ENCODE data around the gene KIAA0586.
"Not testable (repeated sequence)": the region's sequence is repeated elsewhere in the genome, so short reads cannot be mapped to it uniquely, and the experiment has no call there.

KIAA0586 gene

DNA sequence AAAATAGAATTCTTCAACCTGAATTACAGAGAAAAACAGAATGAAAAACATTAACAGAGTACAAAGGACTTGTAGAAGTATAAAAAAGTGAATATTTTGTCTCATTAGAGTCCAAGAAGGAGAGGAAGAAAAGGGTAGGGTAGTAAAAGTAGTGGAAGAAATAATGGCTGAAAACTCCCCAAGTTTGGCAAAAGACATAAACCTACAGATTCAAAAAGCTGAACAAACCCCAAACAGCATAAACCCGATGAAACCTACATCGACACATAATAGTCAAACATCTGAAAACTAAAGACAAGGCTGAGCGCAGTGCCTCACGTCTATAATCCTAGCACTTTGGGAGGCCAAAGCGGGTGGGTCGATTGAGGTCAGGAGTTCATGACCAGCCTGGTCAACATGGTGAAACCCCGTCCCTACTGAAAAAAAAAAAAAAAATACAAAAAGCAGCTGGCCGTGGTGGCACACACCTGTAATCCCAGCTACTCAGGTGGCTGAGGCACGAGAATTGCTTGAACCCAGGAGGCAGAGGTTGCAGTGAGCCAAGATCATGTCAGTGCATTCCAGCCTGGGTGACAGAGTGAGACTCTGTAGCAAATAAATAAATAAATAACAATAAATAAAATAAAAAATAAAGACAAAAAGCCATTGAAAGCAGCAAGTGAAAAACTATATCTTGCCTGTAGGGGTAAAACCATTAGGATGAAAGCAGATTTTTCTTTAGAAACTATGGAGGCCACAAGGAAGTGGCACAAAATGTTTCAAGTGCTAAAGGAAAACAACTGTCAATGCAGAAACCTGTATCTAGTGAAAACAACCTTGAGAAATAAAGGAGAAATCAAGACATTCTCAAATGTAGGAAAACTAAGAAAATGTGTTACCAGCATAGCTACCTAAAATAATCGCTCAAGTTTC is 11.6 kb upstream of the KIAA0586 start:
- Histone ChIP-seq H3K36me3 (ENCODE audit: control insufficient read depth, insufficient read depth, low read length) (peaks cover 8% of the 10 kb centered on the region), H3K27me3 (replicated peaks; ENCODE audit: control insufficient read depth, insufficient read depth, low read length) (no peaks in the 10 kb centered on the region), H3K4me3 (replicated peaks; ENCODE audit: low read depth, low read length) (no peak overlapping the region)
- no peak for DNase-seq (ENCODE audit: extremely low read depth, insufficient read length)
- no peak for TF ChIP-seq CTCF (IDR thresholded peaks at IDR 0.05; ENCODE audit: insufficient read depth, low read length, poor library complexity, severe bottlenecking)

DNA sequence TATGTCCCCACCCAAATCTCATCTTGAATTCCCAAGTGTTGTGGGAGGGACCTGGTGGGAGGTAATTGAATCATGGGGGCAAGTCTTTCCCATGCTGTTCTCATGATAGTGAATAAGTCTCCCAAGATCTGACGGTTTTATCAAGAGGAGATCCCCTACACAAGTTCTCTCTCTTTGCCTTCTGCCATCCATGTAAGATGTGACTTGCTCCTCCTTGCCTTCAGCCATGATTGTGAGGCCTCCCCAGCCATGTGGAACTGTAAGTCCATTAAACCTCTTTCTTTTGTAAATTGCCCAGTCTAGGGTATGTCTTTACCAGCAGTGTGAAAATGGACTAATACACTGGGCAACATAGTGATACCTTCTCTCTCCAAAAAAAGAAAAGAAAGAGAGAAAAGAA is 10.6 kb upstream of the KIAA0586 start:
- H3K36me3 ChIP-seq (ENCODE audit: control insufficient read depth, insufficient read depth, low read length); DNase-seq (ENCODE audit: extremely low read depth, insufficient read length); H3K4me3 ChIP-seq (replicated peaks; ENCODE audit: low read depth, low read length); H3K27me3 ChIP-seq (replicated peaks; ENCODE audit: control insufficient read depth, insufficient read depth, low read length): not testable (repeated sequence)

- no peak for TF ChIP-seq CTCF (IDR thresholded peaks at IDR 0.05; ENCODE audit: insufficient read depth, low read length, poor library complexity, severe bottlenecking)
- Histone ChIP-seq H3K27me3 (replicated peaks; ENCODE audit: control insufficient read depth, insufficient read depth, low read length) (no peaks in the 10 kb centered on the region), H3K4me3 (replicated peaks; ENCODE audit: low read depth, low read length) (peak overlapping the region; percentile 94), H3K36me3 (ENCODE audit: control insufficient read depth, insufficient read depth, low read length) (no peaks in the 10 kb centered on the region)
- DNase-seq (ENCODE audit: extremely low read depth, insufficient read length) = peak; percentile 80
These were observed 744 bp upstream of the KIAA0586 start for GRCh38 chr14:58426670-58427280.

- no peak for DNase-seq (ENCODE audit: extremely low read depth, insufficient read length)
- Histone ChIP-seq H3K4me3 (replicated peaks; ENCODE audit: low read depth, low read length) (peak overlapping the region; percentile 94), H3K36me3 (ENCODE audit: control insufficient read depth, insufficient read depth, low read length) (no peaks in the 10 kb centered on the region), H3K27me3 (replicated peaks; ENCODE audit: control insufficient read depth, insufficient read depth, low read length) (no peaks in the 10 kb centered on the region)
- TF ChIP-seq CTCF (IDR thresholded peaks at IDR 0.05; ENCODE audit: insufficient read depth, low read length, poor library complexity, severe bottlenecking) = no peak
These were observed 682 bp downstream of the KIAA0586 start for GRCh38 chr14:58428118-58428683.

DNA sequence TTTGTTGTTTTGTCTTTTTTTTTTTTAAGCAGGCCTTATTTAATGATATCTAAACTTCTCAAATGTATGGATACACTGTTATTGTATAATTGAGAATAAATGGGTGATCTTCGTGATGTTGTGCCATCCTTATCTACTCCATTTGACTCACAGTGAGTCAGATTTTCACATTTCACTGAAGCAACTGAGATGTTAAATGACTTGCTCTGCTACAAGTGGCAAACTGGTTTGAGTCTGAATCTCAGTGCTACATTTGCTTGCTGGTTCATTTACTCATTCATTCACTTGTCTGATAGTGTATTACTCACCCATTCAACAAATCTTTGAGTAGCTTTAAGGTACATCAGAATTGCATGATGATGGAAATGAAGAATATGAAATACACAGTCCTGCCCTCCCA is 2.6 kb downstream of the KIAA0586 start:
- TF ChIP-seq CTCF (IDR thresholded peaks at IDR 0.05; ENCODE audit: insufficient read depth, low read length, poor library complexity, severe bottlenecking) = no peak
- Histone ChIP-seq H3K27me3 (replicated peaks; ENCODE audit: control insufficient read depth, insufficient read depth, low read length) (no peaks in the 10 kb centered on the region), H3K4me3 (replicated peaks; ENCODE audit: low read depth, low read length) (no peak overlapping the region), H3K36me3 (ENCODE audit: control insufficient read depth, insufficient read depth, low read length) (no peaks in the 10 kb centered on the region)
- peak; percentile 9 for DNase-seq (ENCODE audit: extremely low read depth, insufficient read length)

GRCh38 chr14:58439476-58439875 is 12.0 kb downstream of the KIAA0586 start:
- DNase-seq (ENCODE audit: extremely low read depth, insufficient read length) = no peak
- H3K4me3 ChIP-seq (replicated peaks; ENCODE audit: low read depth, low read length) = no peak overlapping the region
- no peak for TF ChIP-seq CTCF (IDR thresholded peaks at IDR 0.05; ENCODE audit: insufficient read depth, low read length, poor library complexity, severe bottlenecking)
- no peaks in the 10 kb centered on the region for H3K27me3 ChIP-seq (replicated peaks; ENCODE audit: control insufficient read depth, insufficient read depth, low read length)
- no peaks in the 10 kb centered on the region; the same call in none of the 2 replicates for H3K36me3 ChIP-seq (ENCODE audit: control insufficient read depth, insufficient read depth, low read length)

Data from GM06990 (cell line).